ENCODE measurements around the gene ELL2.

ELL2 gene

GRCh38 chr5:95961617-95962474 is at the start of gene ELL2:
Gene ELL2, minus strand, starts transcription at chr5:95961851. Its CDS starts 130 bp downstream, at chr5:95961721.
- peak; percentile 90 for DNase-seq

DNA sequence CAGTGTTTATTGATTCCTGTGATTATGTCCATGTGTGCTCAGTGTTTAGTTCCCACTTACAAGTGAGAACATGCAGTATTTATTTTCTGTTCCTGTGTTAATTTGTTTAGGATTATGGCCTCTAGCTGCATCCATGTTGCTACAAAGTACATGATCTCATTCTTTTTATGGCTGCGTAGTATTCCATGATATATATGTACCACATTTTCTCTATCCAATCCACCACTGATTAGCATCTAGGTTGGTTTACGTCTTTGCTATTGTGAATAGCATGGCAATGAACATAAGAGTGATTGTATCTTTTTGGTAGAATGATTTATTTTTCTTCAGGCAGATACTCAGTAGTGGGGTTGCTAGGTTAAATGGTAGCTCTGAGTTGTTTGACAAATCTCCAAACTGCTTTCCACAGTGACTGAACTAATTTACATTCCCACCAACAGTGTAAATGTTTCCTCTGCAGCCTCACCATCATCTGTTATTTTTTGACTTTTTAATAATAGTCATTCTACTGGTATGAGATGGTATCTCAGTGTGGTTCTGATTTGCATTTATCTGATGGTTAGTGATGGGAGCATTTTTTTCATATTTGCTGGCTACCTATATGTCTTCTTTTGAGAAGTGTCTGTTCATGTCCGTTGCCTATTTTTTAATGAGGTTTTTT is 47.5 kb upstream of the ELL2 start:
- no peak for DNase-seq

- no peak for DNase-seq
Measured at GRCh38 chr5:96008487-96008886, 46.8 kb upstream of the ELL2 start.

- no peak for DNase-seq
Measured at GRCh38 chr5:96007051-96007450, 45.4 kb upstream of the ELL2 start.

- DNase-seq, result no peak
Measured at GRCh38 chr5:96006291-96006690, 44.6 kb upstream of the ELL2 start.

GRCh38 chr5:96004754-96005153 is 43.1 kb upstream of the ELL2 start:
- DNase-seq, result no peak

- no peak for DNase-seq
Measured at GRCh38 chr5:96004087-96004486, 42.4 kb upstream of the ELL2 start.

GRCh38 chr5:96001262-96001661 is 39.6 kb upstream of the ELL2 start:
- no peak for DNase-seq

GRCh38 chr5:96000308-96000707 is 38.7 kb upstream of the ELL2 start:
- DNase-seq, result no peak

GRCh38 chr5:95996904-95997723 is 35.5 kb upstream of the ELL2 start:
- no peak for DNase-seq

DNA sequence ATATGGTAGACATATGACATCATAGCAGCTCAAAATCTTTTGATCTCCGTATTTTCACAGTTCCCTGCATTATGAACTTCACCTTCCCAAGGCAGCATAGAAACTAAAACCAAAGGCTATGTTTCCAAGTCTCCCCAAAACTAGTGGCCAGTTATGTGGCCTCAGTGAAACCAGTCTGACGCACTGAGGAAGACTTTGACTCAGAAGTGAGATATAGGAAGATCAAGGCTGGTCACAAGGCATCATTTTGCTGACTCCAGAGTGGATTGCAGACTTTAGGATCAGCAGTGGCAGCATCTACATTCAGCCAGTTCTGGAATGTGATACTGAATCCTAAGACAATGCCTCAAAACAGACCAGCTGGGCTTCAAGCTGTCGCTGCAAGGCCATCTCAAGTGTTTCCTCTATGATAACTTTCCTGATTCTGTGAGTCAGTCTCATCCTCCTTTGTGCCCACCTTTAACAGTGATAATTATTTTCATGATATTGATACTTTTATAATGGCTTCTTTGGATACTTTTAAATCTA is 34.4 kb upstream of the ELL2 start:
- DNase-seq, result no peak

DNA sequence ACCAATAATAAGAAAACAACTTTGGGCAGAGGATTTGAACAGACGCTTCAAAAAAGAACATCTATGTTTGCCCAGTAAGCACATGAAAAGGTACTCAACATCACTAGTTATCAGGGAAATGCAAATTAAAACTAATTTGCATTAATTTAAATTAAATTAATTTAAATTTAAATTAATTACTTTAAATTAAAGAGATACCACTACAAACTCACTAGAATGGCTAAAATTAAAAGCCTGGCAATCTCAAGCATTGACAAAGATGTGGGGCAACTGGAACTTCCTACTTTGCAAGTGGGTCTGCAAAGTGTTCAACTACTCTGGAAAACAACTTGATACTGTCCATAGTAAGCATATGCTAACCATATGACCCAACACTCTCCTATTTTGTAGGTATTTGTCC is 32.1 kb upstream of the ELL2 start:
- no peak for DNase-seq

GRCh38 chr5:95993266-95993665 is 31.6 kb upstream of the ELL2 start:
- no peak for DNase-seq

GRCh38 chr5:95989283-95990048 is 27.8 kb upstream of the ELL2 start:
- DNase-seq, result no peak

- DNase-seq, result no peak
Measured at GRCh38 chr5:95988877-95989276, 27.2 kb upstream of the ELL2 start.

GRCh38 chr5:95988094-95988493 is 26.4 kb upstream of the ELL2 start:
- DNase-seq, result no peak

DNA sequence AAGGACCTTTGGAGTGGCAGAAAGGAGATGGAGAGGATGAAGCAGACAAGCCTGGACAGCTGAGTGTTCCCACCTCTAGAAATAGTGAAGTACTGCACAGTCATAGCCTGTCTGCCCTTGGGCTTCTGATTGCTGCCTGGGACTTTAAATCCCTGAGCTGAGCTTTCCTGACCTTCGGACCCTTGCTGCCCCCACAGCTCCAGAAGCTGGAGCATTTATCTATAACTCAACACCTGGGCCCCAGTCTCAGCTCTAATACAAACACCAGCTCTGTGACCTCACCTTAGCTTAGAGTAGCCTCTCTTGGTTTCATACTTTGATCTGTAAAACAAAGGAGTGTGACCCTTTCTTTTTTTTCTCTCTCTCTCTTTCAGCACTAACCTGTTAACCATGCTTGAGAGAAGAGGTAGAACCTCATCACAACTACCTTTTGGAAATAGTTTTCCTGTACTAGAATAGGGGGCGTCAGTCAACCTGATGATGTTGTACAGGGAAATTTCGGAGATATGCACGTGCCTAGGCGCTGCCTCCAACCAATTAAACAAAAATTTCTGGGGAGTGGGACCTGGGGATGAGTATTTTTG is 25.4 kb upstream of the ELL2 start:
- no peak for DNase-seq

GRCh38 chr5:95986001-95986400 is 24.4 kb upstream of the ELL2 start:
- DNase-seq, result no peak

- no peak for DNase-seq
Measured at GRCh38 chr5:95985249-95985648, 23.6 kb upstream of the ELL2 start.

- no peak for DNase-seq
Measured at GRCh38 chr5:95984287-95984938, 22.8 kb upstream of the ELL2 start.

GRCh38 chr5:95983509-95983908 is 21.9 kb upstream of the ELL2 start:
- DNase-seq, result no peak

DNA sequence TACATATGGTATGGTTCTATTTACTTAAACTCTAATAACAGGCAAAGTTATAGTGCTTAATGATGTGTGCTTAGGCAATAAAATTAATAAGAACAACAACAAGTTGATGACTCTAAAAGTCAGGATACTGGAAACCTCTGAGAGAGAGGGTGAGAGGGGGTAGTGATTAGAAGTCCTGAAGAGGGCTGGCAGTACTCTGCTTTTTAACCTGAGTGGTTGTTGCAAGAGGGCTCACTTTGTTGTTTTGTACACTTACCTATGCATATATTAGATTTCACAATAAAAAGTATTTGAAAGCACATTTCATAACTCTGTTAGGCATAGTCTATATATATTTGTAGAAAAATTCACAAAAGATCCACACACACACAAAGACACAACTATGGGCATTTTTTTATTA is 21.4 kb upstream of the ELL2 start:
- DNase-seq, result no peak
